Measurements from ENCODE around the gene INAFM2. TPM values are rescaled to one million over a fixed set of nuclear protein-coding genes. Genes with fewer than 3 reads are reported as not detected.
A peak's percentile ranks its signal among the peaks of the same experiment; 100 is the strongest.

Gene INAFM2
- total and polyA plus RNA-seq, 2 experiments from 2014 or later, result 186 to 217 TPM

DNA sequence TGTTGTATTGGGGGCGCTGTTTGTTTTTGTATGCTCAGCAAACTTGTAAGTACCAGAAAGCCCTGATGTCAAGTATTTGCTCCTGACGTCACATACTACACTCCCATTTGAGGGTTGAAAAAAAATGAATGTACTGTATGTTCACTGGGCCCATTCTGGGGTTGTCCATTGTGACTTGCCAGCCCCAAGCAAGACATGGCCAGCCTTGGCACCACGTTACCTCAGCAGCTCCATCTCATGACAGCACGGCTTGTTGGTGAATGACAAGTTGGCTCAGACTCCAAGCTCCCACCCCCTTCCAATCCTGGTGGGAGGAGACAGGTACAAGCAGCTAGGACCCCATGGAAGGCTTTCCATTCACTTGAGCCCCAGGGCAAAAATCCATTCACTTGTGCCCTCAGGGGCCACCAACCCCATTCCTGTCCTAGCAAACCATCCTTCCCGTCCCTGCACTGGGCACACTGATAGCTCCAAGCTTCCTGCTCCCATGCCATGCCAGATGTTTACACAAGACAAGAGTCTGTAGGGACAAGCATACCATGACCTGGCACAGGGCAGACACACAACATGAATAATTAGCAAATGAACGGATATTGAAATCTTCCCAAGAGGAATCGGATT is 28.9 kb downstream of the INAFM2 start:
- H3K4me3 ChIP-seq, result no peak overlapping the region
- TF ChIP-seq, protein P1, sequence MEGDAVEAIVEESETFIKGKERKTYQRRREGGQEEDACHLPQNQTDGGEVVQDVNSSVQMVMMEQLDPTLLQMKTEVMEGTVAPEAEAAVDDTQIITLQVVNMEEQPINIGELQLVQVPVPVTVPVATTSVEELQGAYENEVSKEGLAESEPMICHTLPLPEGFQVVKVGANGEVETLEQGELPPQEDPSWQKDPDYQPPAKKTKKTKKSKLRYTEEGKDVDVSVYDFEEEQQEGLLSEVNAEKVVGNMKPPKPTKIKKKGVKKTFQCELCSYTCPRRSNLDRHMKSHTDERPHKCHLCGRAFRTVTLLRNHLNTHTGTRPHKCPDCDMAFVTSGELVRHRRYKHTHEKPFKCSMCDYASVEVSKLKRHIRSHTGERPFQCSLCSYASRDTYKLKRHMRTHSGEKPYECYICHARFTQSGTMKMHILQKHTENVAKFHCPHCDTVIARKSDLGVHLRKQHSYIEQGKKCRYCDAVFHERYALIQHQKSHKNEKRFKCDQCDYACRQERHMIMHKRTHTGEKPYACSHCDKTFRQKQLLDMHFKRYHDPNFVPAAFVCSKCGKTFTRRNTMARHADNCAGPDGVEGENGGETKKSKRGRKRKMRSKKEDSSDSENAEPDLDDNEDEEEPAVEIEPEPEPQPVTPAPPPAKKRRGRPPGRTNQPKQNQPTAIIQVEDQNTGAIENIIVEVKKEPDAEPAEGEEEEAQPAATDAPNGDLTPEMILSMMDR (IDR thresholded peaks at IDR 0.05; ENCODE audit: low read depth, low read length), result no peak
- no peaks in the 10 kb centered on the region for H3K36me3 ChIP-seq
- no peak overlapping the region for H3K27ac ChIP-seq
- no peaks in the 10 kb centered on the region for H3K27me3 ChIP-seq
- H3K4me1 ChIP-seq (ENCODE audit: low read depth), result no peaks in the 10 kb centered on the region
- H3K9me3 ChIP-seq (ENCODE audit: low read depth), result no peaks in the 10 kb centered on the region
- DNase-seq (ENCODE audit: low read depth in 1 of 2, low spot score in 1 of 2), result no peak

DNA sequence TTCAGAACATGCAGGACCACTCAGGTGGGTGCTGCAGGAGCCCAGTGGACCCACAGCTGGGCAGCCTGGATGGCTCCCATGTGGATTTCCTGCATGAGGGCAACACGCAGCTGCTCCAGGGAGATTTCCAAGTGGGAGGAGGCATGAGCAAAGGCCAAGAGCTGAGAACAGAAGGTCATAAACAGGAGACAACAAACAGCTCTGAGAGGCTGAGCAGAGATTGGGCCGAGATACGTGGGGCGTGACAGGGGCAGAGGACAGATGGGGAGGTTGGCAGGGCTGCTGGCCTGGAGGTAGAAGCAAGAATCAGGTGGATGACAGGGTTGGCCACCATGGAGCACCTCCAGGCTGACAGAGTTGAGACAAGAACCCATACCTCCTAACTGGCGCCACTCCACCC is 30.2 kb downstream of the INAFM2 start:
- no peaks in the 10 kb centered on the region for H3K36me3 ChIP-seq

DNA sequence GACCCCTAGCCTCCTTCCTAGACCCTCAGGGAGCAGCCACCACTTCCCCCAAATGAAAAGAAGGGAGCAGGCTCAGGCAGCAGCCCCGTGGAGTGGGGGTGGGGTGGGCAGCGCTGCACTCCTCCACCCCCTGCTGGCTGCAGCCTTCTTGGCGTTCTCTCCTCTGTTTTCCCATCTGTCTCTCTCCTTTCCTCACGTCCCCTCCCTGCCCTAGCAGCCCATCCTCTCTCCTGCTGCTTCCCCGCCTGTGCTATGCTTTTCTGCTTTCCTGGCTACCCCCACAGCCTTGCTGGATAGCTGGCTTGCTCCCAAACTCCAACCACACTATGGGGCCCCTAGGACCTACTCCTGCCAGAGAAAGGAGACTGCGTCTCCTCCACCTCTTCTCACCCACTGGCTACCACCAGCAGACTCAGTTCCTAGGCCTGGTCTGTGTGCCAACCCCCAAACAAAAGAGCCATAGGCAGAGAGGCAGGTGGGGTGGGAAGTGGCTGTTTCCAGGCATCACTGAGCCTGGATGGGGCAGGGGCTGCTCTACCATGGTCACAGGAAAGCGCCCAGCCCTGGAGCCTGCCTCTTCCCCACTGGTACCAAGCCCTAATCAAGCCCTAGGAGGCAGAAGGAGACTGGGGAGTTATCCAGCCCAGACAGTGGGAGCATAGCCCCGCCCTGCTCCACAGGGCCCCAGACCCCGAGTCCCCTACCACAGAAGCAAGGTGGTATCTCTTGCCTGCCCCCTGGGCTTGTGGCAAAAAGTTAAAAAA is 31.1 kb downstream of the INAFM2 start:
- H3K4me1 ChIP-seq (ENCODE audit: low read depth), result peaks cover 4% of the 10 kb centered on the region
- no peak overlapping the region for H3K27ac ChIP-seq
- TF ChIP-seq, protein P1 (IDR thresholded peaks at IDR 0.05; ENCODE audit: low read depth, low read length), result peak; percentile 76
- peak; percentile 56 to 87 for DNase-seq (ENCODE audit: low read depth in 1 of 2, low spot score in 1 of 2)
- H3K4me3 ChIP-seq, result no peak overlapping the region
- H3K27me3 ChIP-seq, result peaks cover 2% of the 10 kb centered on the region
- no peaks in the 10 kb centered on the region for H3K9me3 ChIP-seq (ENCODE audit: low read depth)
- no peaks in the 10 kb centered on the region for H3K36me3 ChIP-seq

More for the DNA sequence above, 30.2 kb downstream of the INAFM2 start:
- TF ChIP-seq, protein P1 (IDR thresholded peaks at IDR 0.05; ENCODE audit: low read depth, low read length), result no peak
- no peak overlapping the region for H3K4me3 ChIP-seq
- H3K27me3 ChIP-seq, result no peaks in the 10 kb centered on the region
- no peak for DNase-seq (ENCODE audit: low read depth in 1 of 2, low spot score in 1 of 2)
- H3K9me3 ChIP-seq (ENCODE audit: low read depth), result no peaks in the 10 kb centered on the region
- H3K27ac ChIP-seq, result no peak overlapping the region
- peaks cover 4% of the 10 kb centered on the region for H3K4me1 ChIP-seq (ENCODE audit: low read depth)

DNA sequence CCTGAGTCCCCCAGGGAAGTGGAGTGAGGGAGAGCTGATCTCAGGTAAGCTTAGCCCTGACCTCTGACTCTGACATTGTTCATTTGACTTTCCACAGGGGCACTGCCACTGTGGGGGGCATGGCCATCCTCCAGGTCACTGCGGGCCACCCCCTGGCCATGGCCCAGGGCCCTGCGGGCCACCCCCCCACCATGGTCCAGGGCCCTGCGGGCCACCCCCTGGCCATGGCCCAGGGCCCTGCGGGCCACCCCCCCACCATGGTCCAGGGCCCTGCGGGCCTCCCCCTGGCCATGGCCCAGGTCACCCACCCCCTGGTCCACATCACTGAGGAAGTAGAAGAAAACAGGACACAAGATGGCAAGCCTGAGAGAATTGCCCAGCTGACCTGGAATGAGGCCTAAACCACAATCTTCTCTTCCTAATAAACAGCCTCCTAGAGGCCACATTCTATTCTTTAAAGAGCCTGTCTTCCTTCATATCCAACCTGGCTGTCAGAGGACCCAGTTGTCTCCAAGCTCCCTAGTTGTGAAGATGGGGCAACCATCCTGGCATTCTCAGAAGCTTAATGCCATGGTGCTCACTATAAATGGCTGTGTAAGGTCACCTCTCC is 32.6 kb downstream of the INAFM2 start:
- Histone ChIP-seq H3K9me3 (ENCODE audit: low read depth) (no peaks in the 10 kb centered on the region), H3K27ac (no peak overlapping the region), H3K4me1 (ENCODE audit: low read depth) (peaks cover 4% of the 10 kb centered on the region), H3K27me3 (peaks cover 2% of the 10 kb centered on the region), H3K36me3 (no peaks in the 10 kb centered on the region), H3K4me3 (no peak overlapping the region)
- DNase-seq (ENCODE audit: low read depth in 1 of 2, low spot score in 1 of 2), result peak in 1 of 2 donors; percentile 40
- TF ChIP-seq, protein P1 (IDR thresholded peaks at IDR 0.05; ENCODE audit: low read depth, low read length), result no peak

DNA sequence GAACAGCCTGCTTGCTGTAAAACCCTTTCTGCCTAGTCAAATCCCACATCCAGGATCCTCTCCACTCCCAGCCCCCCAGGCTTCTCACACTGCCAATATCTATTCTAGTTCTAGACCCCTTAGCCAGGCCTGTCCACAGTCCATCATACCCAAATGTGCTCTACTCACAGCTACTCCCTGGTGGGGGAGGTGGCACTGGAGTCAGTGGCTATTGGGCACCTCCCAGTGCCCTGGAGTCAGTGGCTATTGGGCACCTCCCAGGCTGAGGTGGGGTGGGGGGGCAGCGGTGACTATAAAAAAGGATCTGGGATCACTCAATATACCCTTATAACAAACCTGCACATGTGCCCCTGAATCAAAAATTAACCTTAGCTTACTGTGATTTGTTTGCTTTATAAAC is 33.8 kb downstream of the INAFM2 start:
- Histone ChIP-seq H3K4me1 (ENCODE audit: low read depth) (peaks cover 4% of the 10 kb centered on the region), H3K4me3 (no peak overlapping the region), H3K9me3 (ENCODE audit: low read depth) (no peaks in the 10 kb centered on the region), H3K36me3 (no peaks in the 10 kb centered on the region), H3K27ac (no peak overlapping the region), H3K27me3 (peaks cover 9% of the 10 kb centered on the region)
- TF ChIP-seq, protein P1 (IDR thresholded peaks at IDR 0.05; ENCODE audit: low read depth, low read length), result no peak
- DNase-seq (ENCODE audit: low read depth in 1 of 2, low spot score in 1 of 2), result no peak

Data from cardiac muscle cell (in vitro differentiated cells and primary cell).